ENCODE measurements around the gene GRM8.

Gene GRM8

DNA sequence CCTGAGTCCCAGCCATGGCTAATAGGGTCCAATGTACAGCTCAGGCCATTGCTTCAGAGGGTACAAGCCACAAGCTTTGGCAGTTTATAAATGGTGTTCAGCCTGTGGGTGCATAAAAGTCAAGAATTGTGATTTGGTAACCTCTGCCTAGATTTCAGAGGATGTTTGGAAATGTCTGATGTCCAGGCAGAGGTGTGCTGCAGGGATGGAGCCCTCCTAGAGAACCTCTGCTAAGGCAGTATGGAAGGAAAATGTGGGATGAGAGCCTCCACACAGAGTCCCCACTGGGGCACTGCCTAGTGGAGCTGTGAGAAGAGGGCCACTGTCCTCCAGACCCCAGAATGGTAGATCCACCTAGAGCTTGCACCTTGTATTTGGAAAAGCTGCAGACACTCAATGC is 779.9 kb downstream of the GRM8 start:
- TF ChIP-seq, protein P1, sequence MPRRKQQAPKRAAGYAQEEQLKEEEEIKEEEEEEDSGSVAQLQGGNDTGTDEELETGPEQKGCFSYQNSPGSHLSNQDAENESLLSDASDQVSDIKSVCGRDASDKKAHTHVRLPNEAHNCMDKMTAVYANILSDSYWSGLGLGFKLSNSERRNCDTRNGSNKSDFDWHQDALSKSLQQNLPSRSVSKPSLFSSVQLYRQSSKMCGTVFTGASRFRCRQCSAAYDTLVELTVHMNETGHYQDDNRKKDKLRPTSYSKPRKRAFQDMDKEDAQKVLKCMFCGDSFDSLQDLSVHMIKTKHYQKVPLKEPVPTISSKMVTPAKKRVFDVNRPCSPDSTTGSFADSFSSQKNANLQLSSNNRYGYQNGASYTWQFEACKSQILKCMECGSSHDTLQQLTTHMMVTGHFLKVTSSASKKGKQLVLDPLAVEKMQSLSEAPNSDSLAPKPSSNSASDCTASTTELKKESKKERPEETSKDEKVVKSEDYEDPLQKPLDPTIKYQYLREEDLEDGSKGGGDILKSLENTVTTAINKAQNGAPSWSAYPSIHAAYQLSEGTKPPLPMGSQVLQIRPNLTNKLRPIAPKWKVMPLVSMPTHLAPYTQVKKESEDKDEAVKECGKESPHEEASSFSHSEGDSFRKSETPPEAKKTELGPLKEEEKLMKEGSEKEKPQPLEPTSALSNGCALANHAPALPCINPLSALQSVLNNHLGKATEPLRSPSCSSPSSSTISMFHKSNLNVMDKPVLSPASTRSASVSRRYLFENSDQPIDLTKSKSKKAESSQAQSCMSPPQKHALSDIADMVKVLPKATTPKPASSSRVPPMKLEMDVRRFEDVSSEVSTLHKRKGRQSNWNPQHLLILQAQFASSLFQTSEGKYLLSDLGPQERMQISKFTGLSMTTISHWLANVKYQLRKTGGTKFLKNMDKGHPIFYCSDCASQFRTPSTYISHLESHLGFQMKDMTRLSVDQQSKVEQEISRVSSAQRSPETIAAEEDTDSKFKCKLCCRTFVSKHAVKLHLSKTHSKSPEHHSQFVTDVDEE (CRISPR knock-in tag; IDR thresholded peaks at IDR 0.05), result no peak
- TF ChIP-seq, protein P2, sequence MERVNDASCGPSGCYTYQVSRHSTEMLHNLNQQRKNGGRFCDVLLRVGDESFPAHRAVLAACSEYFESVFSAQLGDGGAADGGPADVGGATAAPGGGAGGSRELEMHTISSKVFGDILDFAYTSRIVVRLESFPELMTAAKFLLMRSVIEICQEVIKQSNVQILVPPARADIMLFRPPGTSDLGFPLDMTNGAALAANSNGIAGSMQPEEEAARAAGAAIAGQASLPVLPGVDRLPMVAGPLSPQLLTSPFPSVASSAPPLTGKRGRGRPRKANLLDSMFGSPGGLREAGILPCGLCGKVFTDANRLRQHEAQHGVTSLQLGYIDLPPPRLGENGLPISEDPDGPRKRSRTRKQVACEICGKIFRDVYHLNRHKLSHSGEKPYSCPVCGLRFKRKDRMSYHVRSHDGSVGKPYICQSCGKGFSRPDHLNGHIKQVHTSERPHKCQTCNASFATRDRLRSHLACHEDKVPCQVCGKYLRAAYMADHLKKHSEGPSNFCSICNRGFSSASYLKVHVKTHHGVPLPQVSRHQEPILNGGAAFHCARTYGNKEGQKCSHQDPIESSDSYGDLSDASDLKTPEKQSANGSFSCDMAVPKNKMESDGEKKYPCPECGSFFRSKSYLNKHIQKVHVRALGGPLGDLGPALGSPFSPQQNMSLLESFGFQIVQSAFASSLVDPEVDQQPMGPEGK (CRISPR knock-in tag; IDR thresholded peaks at IDR 0.05; ENCODE audit: borderline replicate concordance), result no peak
- TF ChIP-seq CSDC2 (CRISPR knock-in tag; IDR thresholded peaks at IDR 0.05), result no peak
- TF ChIP-seq ZFP30 (CRISPR knock-in tag; IDR thresholded peaks at IDR 0.05), result no peak
- TF ChIP-seq PPARA (CRISPR knock-in tag; IDR thresholded peaks at IDR 0.05; ENCODE audit: borderline replicate concordance), result no peak
- no peak for TF ChIP-seq OSR1 (CRISPR knock-in tag; IDR thresholded peaks at IDR 0.05)
- TF ChIP-seq SNAI2 (CRISPR knock-in tag; IDR thresholded peaks at IDR 0.05), result no peak
- no peak for TF ChIP-seq ESRRG (CRISPR knock-in tag; IDR thresholded peaks at IDR 0.05)
- no peak for TF ChIP-seq ZNF70 (CRISPR knock-in tag; IDR thresholded peaks at IDR 0.05)
- TF ChIP-seq, protein P3, sequence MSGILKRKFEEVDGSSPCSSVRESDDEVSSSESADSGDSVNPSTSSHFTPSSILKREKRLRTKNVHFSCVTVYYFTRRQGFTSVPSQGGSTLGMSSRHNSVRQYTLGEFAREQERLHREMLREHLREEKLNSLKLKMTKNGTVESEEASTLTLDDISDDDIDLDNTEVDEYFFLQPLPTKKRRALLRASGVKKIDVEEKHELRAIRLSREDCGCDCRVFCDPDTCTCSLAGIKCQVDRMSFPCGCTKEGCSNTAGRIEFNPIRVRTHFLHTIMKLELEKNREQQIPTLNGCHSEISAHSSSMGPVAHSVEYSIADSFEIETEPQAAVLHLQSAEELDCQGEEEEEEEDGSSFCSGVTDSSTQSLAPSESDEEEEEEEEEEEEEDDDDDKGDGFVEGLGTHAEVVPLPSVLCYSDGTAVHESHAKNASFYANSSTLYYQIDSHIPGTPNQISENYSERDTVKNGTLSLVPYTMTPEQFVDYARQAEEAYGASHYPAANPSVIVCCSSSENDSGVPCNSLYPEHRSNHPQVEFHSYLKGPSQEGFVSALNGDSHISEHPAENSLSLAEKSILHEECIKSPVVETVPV (CRISPR knock-in tag; IDR thresholded peaks at IDR 0.05), result no peak
- TF ChIP-seq TCF4 (CRISPR knock-in tag; IDR thresholded peaks at IDR 0.05; ENCODE audit: borderline replicate concordance), result no peak
- TF ChIP-seq GLIS3 (CRISPR knock-in tag; IDR thresholded peaks at IDR 0.05), result no peak
- TF ChIP-seq ZC3H10 (CRISPR knock-in tag; IDR thresholded peaks at IDR 0.05), result no peak
- no peak for TF ChIP-seq RARB (CRISPR knock-in tag; IDR thresholded peaks at IDR 0.05)
- no peak for TF ChIP-seq ZFP3 (CRISPR knock-in tag; IDR thresholded peaks at IDR 0.05)
- TF ChIP-seq, protein P4, sequence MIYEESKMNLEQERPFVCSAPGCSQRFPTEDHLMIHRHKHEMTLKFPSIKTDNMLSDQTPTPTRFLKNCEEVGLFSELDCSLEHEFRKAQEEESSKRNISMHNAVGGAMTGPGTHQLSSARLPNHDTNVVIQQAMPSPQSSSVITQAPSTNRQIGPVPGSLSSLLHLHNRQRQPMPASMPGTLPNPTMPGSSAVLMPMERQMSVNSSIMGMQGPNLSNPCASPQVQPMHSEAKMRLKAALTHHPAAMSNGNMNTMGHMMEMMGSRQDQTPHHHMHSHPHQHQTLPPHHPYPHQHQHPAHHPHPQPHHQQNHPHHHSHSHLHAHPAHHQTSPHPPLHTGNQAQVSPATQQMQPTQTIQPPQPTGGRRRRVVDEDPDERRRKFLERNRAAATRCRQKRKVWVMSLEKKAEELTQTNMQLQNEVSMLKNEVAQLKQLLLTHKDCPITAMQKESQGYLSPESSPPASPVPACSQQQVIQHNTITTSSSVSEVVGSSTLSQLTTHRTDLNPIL (CRISPR knock-in tag; IDR thresholded peaks at IDR 0.05; ENCODE audit: low read depth), result no peak
- TF ChIP-seq ZNF565 (CRISPR knock-in tag; conservative IDR thresholded peaks at IDR 0.05; ENCODE audit: low read depth), result no peak
- TF ChIP-seq TOX (CRISPR knock-in tag; IDR thresholded peaks at IDR 0.05; ENCODE audit: borderline replicate concordance), result no peak
- TF ChIP-seq, protein P5, sequence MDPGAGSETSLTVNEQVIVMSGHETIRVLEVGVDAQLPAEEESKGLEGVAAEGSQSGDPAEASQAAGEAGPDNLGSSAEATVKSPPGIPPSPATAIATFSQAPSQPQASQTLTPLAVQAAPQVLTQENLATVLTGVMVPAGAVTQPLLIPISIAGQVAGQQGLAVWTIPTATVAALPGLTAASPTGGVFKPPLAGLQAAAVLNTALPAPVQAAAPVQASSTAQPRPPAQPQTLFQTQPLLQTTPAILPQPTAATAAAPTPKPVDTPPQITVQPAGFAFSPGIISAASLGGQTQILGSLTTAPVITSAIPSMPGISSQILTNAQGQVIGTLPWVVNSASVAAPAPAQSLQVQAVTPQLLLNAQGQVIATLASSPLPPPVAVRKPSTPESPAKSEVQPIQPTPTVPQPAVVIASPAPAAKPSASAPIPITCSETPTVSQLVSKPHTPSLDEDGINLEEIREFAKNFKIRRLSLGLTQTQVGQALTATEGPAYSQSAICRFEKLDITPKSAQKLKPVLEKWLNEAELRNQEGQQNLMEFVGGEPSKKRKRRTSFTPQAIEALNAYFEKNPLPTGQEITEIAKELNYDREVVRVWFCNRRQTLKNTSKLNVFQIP (CRISPR knock-in tag; IDR thresholded peaks at IDR 0.05; ENCODE audit: borderline replicate concordance, low read depth), result no peak
- ATAC-seq, result no peak

DNA sequence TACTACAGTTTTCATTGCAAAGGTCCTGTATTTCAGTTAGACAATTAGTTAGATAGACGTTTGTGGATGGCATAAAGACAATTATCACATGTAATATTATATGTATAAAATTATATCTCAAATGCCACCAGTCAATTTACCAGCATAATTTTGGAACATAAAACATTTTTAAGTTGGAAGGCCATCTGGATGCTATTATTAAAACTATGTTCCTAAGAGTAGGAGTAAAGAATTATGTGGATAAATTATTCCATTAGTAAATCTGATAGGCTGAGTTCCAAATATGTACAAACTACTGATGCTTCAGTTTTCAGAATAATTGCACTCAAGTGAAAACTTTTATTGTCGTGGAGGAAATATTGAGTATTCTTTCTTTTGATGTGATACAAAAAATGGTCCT is 790.3 kb downstream of the GRM8 start:
- ATAC-seq, result no peak
- TF ChIP-seq TCF4 (CRISPR knock-in tag; IDR thresholded peaks at IDR 0.05; ENCODE audit: borderline replicate concordance) (peak; percentile 67), ZNF8 (CRISPR knock-in tag; IDR thresholded peaks at IDR 0.05) (no peak), CSDC2 (CRISPR knock-in tag; IDR thresholded peaks at IDR 0.05) (no peak), ISL1 (CRISPR knock-in tag; IDR thresholded peaks at IDR 0.05) (peak; percentile 95), ZFP30 (CRISPR knock-in tag; IDR thresholded peaks at IDR 0.05) (no peak), ESRRG (CRISPR knock-in tag; IDR thresholded peaks at IDR 0.05) (no peak), ZC3H10 (CRISPR knock-in tag; IDR thresholded peaks at IDR 0.05) (no peak)
- TF ChIP-seq, protein P1 (CRISPR knock-in tag; IDR thresholded peaks at IDR 0.05), result no peak
